ENCODE results near the gene ARHGEF6. TPM values are rescaled to one million over a fixed set of nuclear protein-coding genes. Genes with fewer than 3 reads are reported as not detected.

The ARHGEF6 gene
- total RNA-seq, 1 donor from 2014 or later: 8.7 TPM

DNA sequence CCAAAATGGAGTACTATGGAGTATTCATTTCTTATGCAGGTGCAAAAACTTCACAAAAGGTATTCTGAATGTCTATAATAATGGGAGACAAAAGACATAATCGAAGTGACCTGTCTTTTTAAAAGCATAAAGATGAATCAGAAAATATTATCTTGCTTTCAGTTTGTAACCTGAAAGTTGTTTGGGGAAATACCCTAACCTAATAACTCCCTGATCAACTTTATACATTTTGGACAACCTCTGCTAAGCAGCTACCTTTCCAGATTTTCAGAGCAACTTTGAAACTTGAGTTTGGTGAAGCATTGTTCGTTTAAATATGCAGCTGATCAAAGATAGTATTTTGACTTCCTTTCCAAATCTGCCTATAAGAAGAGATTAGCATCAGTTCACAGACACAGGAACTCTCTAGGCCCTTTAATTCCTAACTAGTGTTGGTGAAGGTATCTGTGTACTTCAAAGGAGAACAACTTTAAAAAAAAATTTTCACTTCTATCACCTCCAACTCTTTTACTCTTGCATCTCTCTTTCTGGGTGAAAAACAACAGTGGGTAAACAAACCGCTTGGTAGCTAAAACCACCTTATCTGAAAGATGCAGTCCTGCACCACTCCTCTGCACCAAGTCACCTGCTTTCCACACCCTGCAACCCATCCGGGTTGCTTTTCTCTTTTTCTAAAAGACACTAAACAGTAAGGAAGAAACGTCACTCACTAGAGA lies 106.3 kb downstream of the ARHGEF6 start:
- TF ChIP-seq, protein P1, sequence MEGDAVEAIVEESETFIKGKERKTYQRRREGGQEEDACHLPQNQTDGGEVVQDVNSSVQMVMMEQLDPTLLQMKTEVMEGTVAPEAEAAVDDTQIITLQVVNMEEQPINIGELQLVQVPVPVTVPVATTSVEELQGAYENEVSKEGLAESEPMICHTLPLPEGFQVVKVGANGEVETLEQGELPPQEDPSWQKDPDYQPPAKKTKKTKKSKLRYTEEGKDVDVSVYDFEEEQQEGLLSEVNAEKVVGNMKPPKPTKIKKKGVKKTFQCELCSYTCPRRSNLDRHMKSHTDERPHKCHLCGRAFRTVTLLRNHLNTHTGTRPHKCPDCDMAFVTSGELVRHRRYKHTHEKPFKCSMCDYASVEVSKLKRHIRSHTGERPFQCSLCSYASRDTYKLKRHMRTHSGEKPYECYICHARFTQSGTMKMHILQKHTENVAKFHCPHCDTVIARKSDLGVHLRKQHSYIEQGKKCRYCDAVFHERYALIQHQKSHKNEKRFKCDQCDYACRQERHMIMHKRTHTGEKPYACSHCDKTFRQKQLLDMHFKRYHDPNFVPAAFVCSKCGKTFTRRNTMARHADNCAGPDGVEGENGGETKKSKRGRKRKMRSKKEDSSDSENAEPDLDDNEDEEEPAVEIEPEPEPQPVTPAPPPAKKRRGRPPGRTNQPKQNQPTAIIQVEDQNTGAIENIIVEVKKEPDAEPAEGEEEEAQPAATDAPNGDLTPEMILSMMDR (IDR thresholded peaks at IDR 0.05): no peak
- Mint-ChIP-seq H3K36me3 (ENCODE audit: unreplicated experiment) (no peaks in the 10 kb centered on the region), H3K9me3 (ENCODE audit: unreplicated experiment) (no peaks in the 10 kb centered on the region), H3K27me3 (ENCODE audit: unreplicated experiment) (no peaks in the 10 kb centered on the region), H3K27ac (ENCODE audit: unreplicated experiment) (no peak overlapping the region), H3K4me3 (ENCODE audit: unreplicated experiment) (no peak overlapping the region), H3K4me1 (ENCODE audit: unreplicated experiment) (no peaks in the 10 kb centered on the region)
- no peak for DNase-seq (ENCODE audit: extremely low spot score, unreplicated experiment)

DNA sequence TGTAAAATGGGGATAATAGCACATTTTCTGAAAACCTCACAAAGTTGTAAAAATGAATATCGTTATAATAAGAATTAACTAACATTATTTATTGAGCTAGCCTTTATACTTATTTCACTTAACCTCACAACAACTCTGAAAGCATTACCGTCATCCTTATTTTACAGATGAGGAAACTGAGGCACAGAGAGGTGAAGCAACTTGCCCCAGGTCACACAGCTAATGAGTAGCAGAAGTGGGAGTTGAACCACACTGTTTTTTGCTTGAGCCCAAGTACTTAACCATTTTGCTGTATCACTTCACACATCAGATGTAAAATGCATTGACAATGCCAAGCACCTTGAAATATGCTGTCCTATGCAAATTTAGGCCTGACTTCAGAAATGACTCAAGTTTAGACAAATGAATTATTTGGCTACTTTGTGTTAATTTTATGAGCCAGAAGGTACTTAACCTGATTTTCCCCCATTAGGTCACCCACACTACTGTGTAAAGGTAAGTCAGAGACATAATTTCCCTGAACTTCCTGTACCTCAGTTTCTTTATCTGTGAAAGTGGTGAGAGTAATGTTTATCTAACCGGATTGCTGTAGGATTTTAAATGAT lies 109.6 kb downstream of the ARHGEF6 start:
- Mint-ChIP-seq H3K27ac (ENCODE audit: unreplicated experiment) (no peak overlapping the region), H3K4me1 (ENCODE audit: unreplicated experiment) (no peaks in the 10 kb centered on the region), H3K36me3 (ENCODE audit: unreplicated experiment) (peaks cover 3% of the 10 kb centered on the region), H3K9me3 (ENCODE audit: unreplicated experiment) (no peaks in the 10 kb centered on the region), H3K4me3 (ENCODE audit: unreplicated experiment) (no peak overlapping the region), H3K27me3 (ENCODE audit: unreplicated experiment) (no peaks in the 10 kb centered on the region)
- TF ChIP-seq, protein P1 (IDR thresholded peaks at IDR 0.05): no peak
- DNase-seq (ENCODE audit: extremely low spot score, unreplicated experiment): no peak

DNA sequence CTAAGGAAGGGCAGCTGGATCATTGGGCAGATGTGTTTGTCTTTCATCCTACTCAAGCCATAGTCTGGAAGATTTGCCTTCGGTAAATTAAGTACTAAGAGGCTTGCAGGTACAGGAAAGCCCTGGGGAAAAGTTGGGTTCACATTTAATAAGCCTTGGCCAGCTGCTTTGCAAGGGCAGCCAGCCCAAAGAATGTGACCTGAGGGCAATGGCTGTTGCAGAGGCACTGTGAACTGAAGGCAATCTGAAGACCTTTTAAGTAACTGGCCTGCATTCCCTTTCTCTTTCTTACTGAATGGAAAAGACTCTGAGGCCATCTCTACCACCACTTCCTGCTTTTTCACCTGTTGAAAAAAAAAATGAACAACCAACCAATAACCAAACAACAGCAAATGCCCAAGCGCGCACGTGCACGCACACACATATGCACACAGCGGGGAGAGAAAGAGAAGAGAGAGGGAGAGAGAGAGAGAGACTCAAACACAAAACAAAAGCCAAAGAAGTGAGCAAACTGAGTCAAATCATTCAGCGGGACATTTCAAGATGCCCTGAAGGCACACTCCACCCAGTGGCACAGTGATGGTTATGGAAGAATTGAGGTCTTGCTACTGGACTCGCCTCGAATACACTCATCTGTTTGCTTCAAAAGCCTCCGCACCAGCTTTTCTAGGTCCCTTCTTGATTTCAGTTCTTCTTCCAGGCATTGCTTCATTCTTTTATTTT lies 113.1 kb downstream of the ARHGEF6 start:
- H3K27me3 Mint-ChIP-seq (ENCODE audit: unreplicated experiment): no peaks in the 10 kb centered on the region
- peaks cover 6% of the 10 kb centered on the region for H3K9me3 Mint-ChIP-seq (ENCODE audit: unreplicated experiment)
- TF ChIP-seq, protein P1 (IDR thresholded peaks at IDR 0.05): no peak
- H3K27ac Mint-ChIP-seq (ENCODE audit: unreplicated experiment): no peak overlapping the region
- H3K4me3 Mint-ChIP-seq (ENCODE audit: unreplicated experiment): no peak overlapping the region
- DNase-seq (ENCODE audit: extremely low spot score, unreplicated experiment): no peak
- H3K36me3 Mint-ChIP-seq (ENCODE audit: unreplicated experiment): peaks cover 3% of the 10 kb centered on the region
- H3K4me1 Mint-ChIP-seq (ENCODE audit: unreplicated experiment): no peaks in the 10 kb centered on the region

DNA sequence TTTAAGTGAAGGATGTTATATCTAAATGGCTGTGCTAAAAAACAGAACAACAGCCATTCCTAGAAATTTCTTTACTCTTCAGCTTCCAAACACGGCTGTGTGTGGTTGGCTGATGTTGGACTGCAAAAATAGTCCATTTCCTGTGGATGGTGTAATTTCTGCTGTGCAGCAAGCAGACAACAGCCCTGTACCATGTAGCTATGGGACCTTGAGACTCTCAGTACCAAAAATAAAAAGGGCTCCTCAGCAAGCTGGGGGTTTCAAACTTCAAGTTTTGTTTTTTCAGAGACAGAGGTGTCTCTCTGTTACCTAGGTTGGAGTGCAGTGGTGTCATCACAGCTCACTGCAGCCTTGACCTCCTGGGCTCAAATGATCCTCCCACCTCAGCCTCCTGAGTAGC lies 114.6 kb downstream of the ARHGEF6 start:
- no peak overlapping the region for H3K27ac Mint-ChIP-seq (ENCODE audit: unreplicated experiment)
- H3K9me3 Mint-ChIP-seq (ENCODE audit: unreplicated experiment): peaks cover 10% of the 10 kb centered on the region
- no peaks in the 10 kb centered on the region for H3K27me3 Mint-ChIP-seq (ENCODE audit: unreplicated experiment)
- no peak overlapping the region for H3K4me3 Mint-ChIP-seq (ENCODE audit: unreplicated experiment)
- TF ChIP-seq, protein P1 (IDR thresholded peaks at IDR 0.05): no peak
- DNase-seq (ENCODE audit: extremely low spot score, unreplicated experiment): no peak
- peaks cover 3% of the 10 kb centered on the region for H3K36me3 Mint-ChIP-seq (ENCODE audit: unreplicated experiment)
- H3K4me1 Mint-ChIP-seq (ENCODE audit: unreplicated experiment): no peaks in the 10 kb centered on the region
